Medulla oblongata (tissue), 1 donor: ENCODE data around the gene KRTAP10-2.
"Not testable (repeated sequence)": the region's sequence is repeated elsewhere in the genome, so short reads cannot be mapped to it uniquely, and the experiment has no call there.

Experiments
- DNase-seq: peaks from one replicate; pipeline ENCODE4 v3.0.0-alpha.2; 2015; ENCODE audit errors: extremely low spot score

Gene KRTAP10-2

DNA sequence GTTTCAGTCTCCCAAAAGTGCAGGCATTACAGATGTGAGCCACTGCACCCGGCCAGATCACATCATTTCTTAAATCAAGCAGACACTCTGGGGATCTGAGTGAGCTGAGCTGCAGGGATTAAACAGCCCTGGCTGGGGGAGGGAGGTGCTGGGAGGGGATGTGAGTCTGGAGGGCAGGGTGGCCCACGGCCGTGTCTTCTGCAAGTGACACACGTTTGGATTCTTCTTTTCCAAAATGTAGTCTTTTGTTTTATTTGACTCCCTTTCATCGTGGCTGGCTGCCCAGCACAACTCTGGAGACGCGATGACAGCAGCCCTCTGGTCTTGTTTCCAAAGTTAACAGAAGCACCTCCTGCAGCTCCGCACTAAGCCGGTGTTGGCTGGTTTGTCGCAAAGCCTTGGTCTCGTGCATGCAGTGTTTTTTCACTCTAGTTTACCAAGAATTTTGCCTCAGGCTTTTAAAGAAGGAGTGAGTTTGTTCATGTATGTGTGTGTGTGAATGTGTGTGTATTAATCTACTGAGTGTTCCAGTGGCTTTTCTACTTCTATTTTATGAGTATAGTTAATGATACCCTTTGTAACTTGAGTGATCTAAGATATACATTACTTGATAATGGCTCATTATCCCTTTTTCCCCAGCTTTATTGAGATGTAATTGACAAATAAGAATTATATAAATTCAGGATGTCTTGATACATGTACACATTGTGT, 31.9 kb upstream of the KRTAP10-2 start:
- no peak for DNase-seq

DNA sequence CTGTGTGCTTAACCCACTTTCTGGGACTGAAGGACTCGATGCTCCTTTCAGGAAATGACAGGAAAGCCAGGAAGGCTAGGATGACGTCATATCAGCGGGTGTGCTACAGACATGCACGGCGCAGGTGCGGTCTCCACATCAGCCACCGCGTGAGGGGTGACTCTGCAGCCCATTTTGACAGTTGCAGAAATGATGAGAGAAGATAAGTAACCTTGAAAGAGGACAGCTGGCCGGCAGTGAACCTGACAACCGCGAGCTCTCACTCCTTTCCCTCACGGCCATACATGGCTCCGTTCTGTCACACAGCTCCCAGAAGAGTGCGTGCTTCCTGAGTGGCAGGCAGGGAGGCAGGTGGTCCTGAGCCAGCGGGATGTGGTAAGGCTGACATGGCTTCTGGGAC, 30.8 kb upstream of the KRTAP10-2 start:
- DNase-seq, result no peak

GRCh38 chr21:44581158-44581557, 29.9 kb upstream of the KRTAP10-2 start:
- no peak for DNase-seq

GRCh38 chr21:44580231-44580821, 29.0 kb upstream of the KRTAP10-2 start, which contains the start of gene KRTAP10-5:
TSS of gene KRTAP10-5 (minus strand) at chr21:44580604. CDS start at chr21:44580578, 26 bp downstream.
- not testable (repeated sequence) for DNase-seq

- DNase-seq, result no peak
Observed at GRCh38 chr21:44579833-44580144, 28.5 kb upstream of the KRTAP10-2 start.

GRCh38 chr21:44579056-44579832, 27.9 kb upstream of the KRTAP10-2 start:
- DNase-seq, result no peak

DNA sequence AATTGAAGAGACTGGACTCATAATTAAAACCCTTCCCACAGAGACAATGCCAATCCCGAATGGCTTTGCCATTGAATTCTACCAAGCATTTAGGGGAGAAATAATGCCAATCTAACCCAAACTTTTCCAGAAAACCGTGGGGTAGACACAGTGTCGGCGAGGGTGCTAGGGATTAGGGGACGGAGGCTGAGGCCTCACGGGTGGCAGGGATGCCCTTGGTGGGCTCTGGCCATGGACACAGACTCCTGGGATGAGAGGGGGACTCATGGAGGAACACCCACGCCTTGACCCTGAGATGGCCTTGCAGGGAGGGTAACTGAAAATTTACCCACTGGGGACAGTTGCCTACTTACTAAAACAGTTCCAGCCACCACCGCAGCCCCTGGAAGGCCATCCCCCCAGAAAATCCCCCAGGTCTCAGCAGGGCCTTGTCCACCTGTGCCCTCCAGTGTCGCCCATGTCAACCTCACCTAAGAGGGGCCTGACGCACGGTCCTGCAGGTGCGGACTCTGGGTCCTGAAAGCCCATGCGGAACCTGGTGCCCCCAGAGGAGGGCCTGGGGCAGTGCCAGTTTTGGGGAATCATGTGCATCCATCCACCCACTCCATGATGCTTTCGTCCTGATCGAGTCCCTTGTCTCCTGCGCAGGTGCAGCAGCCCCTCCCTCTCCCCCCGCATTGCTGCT, 27.2 kb upstream of the KRTAP10-2 start:
- no peak for DNase-seq

GRCh38 chr21:44576025-44576420, 24.7 kb upstream of the KRTAP10-2 start:
- no peak for DNase-seq

- no peak for DNase-seq
Observed at GRCh38 chr21:44575307-44576024, 24.2 kb upstream of the KRTAP10-2 start.

GRCh38 chr21:44574457-44575306, 23.4 kb upstream of the KRTAP10-2 start:
- no peak for DNase-seq

- DNase-seq, result not testable (repeated sequence)
Observed at GRCh38 chr21:44573630-44574456, 22.5 kb upstream of the KRTAP10-2 start, which contains the start of gene KRTAP10-4. TSS of gene KRTAP10-4 (plus strand) at chr21:44573729. CDS start at chr21:44573759, 30 bp downstream.

DNA sequence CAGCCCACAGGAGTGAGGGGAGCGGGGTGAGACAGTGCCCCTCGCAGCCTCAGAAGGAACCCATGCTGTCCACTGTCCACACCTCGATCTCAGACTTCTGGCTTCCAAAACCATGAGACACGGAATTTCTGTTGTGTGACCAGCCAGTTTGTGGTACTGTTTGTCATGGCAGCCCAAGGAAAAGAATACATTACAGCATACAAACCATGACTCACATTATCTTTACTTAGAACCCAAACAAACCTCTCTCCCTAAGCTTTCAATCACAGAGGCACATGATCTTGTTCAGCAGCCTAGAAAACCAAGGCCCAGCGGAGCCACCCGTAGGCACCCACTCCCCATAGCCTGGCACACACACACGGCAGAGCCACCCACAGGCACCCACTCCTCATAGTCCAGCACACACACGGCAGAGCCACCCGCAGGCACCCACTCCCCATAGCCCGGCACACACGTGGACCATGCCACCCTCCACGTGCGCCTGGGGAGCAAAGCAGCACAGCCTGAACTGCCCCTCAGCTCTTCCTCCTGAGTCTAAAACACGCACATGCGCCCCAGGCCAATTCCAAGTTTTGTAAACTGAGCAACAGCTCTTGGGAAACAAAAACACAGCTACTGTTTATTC, 21.8 kb upstream of the KRTAP10-2 start:
- DNase-seq, result no peak

DNA sequence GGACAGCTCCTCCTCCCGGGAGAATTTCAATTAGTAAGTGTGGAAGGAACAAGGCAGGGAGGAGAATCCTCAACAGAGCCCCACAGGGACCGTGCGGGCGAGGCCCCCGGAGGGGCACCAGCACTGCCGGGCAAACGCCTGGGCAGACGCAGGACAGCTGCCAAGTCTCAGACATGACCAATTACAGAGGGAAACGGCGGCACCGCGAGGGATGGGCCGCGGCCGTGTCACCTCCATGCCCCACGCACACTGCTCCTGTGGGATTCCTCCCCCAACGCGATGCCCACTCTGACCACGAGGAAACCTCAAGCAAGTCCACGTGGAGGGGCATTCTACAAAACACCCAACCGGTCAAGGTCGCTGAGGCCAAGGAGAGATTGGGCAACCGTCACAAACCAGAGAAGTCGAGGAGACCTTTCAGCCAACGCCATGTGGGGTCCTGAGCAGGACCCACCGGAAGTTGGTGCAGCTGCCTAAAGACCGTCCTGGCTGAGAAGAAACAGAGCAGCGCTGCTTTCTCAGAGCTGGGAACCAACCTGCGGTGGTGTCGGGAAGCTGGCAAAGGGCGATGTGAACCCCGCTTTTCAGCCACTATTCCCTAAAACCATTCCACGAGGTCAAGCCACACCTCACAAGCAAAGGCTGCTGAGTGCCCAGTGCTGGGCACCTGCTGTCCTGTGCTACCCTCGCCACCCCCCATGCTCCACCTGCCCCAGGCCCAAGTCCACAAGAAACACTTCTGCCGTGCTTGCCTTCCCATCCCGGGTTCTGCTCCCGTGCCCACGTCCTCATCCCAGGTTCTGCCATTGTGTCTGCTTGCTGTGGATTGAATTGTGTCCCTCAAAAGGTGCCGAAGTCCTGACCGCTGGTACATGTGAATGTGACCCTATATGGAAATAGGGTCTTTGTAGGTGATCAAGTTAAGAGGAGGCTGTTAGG, 20.8 kb upstream of the KRTAP10-2 start:
- DNase-seq, result no peak

- no peak for DNase-seq
Observed at GRCh38 chr21:44571296-44571695, 20.0 kb upstream of the KRTAP10-2 start.

DNA sequence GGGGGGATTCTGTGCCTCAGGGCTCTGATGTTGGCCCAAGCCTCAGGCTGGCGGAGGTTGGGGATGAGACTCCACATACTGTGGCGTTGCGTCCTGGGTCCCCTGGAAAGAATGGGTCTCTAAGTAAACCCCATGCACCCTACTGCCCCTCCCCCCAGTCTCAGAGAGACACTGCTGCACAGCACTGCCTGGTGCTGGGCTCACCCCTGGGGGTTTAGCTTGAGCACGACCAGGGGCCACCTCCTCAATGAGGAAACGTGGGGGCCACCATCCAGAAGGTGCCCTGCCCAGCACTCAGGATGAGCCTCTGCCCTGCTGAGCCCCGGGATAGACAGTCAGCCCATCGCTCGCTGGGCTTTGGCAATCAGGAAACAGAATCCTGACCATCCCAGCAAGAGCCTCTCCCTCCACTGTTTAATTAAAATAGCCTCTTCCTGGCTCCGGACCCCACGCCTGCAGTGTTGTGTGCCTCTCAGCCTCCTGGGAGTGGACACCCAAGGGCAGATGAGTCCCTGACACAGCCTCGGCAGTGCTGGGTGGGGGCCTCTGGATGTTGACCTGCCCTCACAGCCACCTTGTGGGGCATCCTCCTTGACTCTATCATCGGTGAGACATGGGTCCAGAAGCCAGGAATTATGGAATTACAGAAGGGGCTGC, 18.7 kb upstream of the KRTAP10-2 start:
- no peak for DNase-seq

DNA sequence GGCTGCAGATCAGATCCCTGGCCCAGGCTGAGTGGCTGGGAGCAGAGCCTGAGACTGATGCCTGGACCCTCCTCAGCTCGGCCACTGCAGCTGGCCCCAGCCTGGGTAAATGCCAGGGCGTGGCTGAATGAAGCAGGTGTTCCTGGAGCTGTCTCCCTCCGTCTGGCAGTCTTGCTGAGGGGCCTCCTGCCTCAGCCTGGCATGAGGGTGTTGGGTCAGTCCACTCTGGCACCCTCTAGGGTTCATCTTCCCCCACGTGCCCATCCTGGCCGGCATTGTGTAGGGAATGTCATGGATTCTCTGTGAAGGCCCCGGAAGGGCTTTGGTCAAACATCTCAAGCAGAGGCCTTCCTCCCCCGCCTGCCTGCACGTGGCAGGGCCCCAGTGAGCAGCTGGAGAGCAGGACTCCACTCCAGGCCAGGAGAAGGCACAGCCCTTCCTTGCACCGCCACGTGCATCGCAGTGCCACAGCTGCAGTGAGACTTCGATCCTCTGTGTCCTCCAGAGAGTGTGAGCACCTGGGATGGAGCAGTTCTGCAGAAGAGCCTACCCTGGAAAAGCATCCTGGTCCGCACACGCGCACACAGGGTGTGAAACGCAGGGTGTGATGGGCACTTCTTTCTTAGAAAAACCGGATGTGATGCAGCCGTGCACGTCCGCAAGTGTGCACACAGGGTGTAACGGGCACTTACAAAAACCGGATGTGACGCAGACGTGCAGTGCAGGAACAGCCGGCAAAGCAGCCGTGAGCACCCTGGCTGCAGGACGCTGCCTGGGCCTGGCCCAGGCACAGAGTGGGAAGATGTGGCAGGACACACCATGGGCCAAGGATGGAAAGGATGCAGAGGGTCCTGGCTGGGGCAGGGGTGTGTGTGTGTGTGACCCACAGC, 17.6 kb upstream of the KRTAP10-2 start:
- no peak for DNase-seq

GRCh38 chr21:44568261-44568660, 17.0 kb upstream of the KRTAP10-2 start:
- no peak for DNase-seq
